BLaER1 treated with 17β-estradiol and CSF1 and Interleukin-3, amounts not matched to agents 10 nM and 100 nM (cell line): Measurements from ENCODE around the gene PPP1R12C.
"Not testable (repeated sequence)": the region's sequence is repeated elsewhere in the genome, so short reads cannot be mapped to it uniquely, and the experiment has no call there.

Source experiments
- H3K27ac ChIP-seq, 11 experiments: shearing (Covaris generic); formaldehyde crosslinking; 2 replicates each; pipeline ENCODE4 v1.8.1; 2022
- H3K27me3 ChIP-seq, 11 experiments: shearing (Covaris generic); formaldehyde crosslinking; 2 replicates each; pipeline ENCODE4 v1.8.1; 2022
- H3K36me3 ChIP-seq, 11 experiments: shearing (Covaris generic); formaldehyde crosslinking; 2 replicates each; pipeline ENCODE4 v1.8.1; 2022
- H3K4me1 ChIP-seq, 10 experiments: shearing (Covaris generic); formaldehyde crosslinking; 2 replicates each; pipeline ENCODE4 v1.8.1; 2022
- H3K4me2 ChIP-seq, 11 experiments: shearing (Covaris generic); formaldehyde crosslinking; 2 replicates each; pipeline ENCODE4 v1.8.1; 2022
- H3K4me3 ChIP-seq, 10 experiments: shearing (Covaris generic); formaldehyde crosslinking; 2 replicates each; pipeline ENCODE4 v1.8.1; 2022
- H3K9ac ChIP-seq, 11 experiments: shearing (Covaris generic); formaldehyde crosslinking; 2 replicates each; pipeline ENCODE4 v1.8.1; 2022
- H3K9me3 ChIP-seq, 11 experiments: shearing (Covaris generic); formaldehyde crosslinking; replicated peaks in 1 of 11; 2 replicates each; pipeline ENCODE4 v1.8.1; 2022
- H4K20me1 ChIP-seq, 11 experiments: shearing (Covaris generic); formaldehyde crosslinking; 2 replicates each; pipeline ENCODE4 v1.8.1; 2022
- Cebpa-rat ChIP-seq, 11 experiments: shearing (Covaris generic); IDR thresholded peaks; 2 replicates each; pipeline ENCODE4 v1.8.1; 2022

Gene PPP1R12C

GRCh38 chr19:55071913-55072312 lies 45.5 kb downstream of the PPP1R12C start:
- TF ChIP-seq Cebpa-rat (IDR thresholded peaks at IDR 0.05), result no peak
- H4K20me1 ChIP-seq, result peaks cover 0 to 9% (median 0%) of the 10 kb centered on the region in 11 experiments; a peak in 2 of 22 replicates
- H3K27ac ChIP-seq, result no peak overlapping the region
- no peak overlapping the region for H3K4me3 ChIP-seq
- peak overlapping the region in 6 of 11 experiments; percentile 22 to 62 (median 57); a peak in 11 of 22 replicates for H3K4me2 ChIP-seq
- peaks cover 0 to 19% (median 12%) of the 10 kb centered on the region in 11 experiments; a peak in 13 of 22 replicates for H3K9me3 ChIP-seq
- peaks cover 33 to 53% (median 49%) of the 10 kb centered on the region in 11 experiments for H3K27me3 ChIP-seq
- H3K9ac ChIP-seq, result no peak overlapping the region
- H3K36me3 ChIP-seq, result no peaks in the 10 kb centered on the region
- peaks cover 11 to 59% (median 35%) of the 10 kb centered on the region in 10 experiments; a peak in 19 of 20 replicates for H3K4me1 ChIP-seq

- Histone ChIP-seq H4K20me1 (peaks cover 0 to 12% (median 0%) of the 10 kb centered on the region in 11 experiments; a peak in 2 of 22 replicates), H3K4me3 (no peak overlapping the region), H3K9ac (no peak overlapping the region), H3K4me1 (peaks cover 11 to 55% (median 35%) of the 10 kb centered on the region in 10 experiments; a peak in 19 of 20 replicates), H3K9me3 (peaks cover 0 to 19% (median 12%) of the 10 kb centered on the region in 11 experiments; a peak in 13 of 22 replicates), H3K27me3 (peaks cover 37 to 60% (median 57%) of the 10 kb centered on the region in 11 experiments), H3K27ac (no peak overlapping the region), H3K36me3 (no peaks in the 10 kb centered on the region), H3K4me2 (peak overlapping the region; percentile 21 to 62 (median 39); a peak in 17 of 22 replicates)
- TF ChIP-seq Cebpa-rat (IDR thresholded peaks at IDR 0.05), result no peak
Measured at GRCh38 chr19:55071129-55071502, 46.3 kb downstream of the PPP1R12C start.

- Histone ChIP-seq H3K9ac (no peak overlapping the region), H3K27me3 (peaks cover 42 to 66% (median 62%) of the 10 kb centered on the region in 11 experiments), H3K36me3 (no peaks in the 10 kb centered on the region), H3K9me3 (peaks cover 0 to 19% (median 12%) of the 10 kb centered on the region in 11 experiments; a peak in 13 of 22 replicates), H4K20me1 (peaks cover 0 to 12% (median 0%) of the 10 kb centered on the region in 11 experiments; a peak in 2 of 22 replicates), H3K4me3 (no peak overlapping the region), H3K27ac (no peak overlapping the region), H3K4me2 (peak overlapping the region in 10 of 11 experiments; percentile 21 to 62 (median 46); a peak in 13 of 22 replicates), H3K4me1 (peaks cover 11 to 50% (median 33%) of the 10 kb centered on the region in 10 experiments; a peak in 19 of 20 replicates)
- TF ChIP-seq Cebpa-rat (IDR thresholded peaks at IDR 0.05), result no peak
Measured at GRCh38 chr19:55070466-55071128, 46.8 kb downstream of the PPP1R12C start.

- Histone ChIP-seq H3K36me3 (no peaks in the 10 kb centered on the region), H4K20me1 (peaks cover 0 to 12% (median 0%) of the 10 kb centered on the region in 11 experiments; a peak in 2 of 22 replicates), H3K27me3 (peaks cover 42 to 73% (median 64%) of the 10 kb centered on the region in 11 experiments), H3K9ac (no peak overlapping the region), H3K4me3 (0 out of 20 replicates have a peak overlapping the region, but pooled peaks of 1 of the 10 experiments have one; percentile 21), H3K27ac (no peak overlapping the region), H3K4me2 (peak overlapping the region in 4 of 11 experiments; percentile 12 to 71 (median 58); a peak in 6 of 22 replicates), H3K9me3 (peaks cover 0 to 19% (median 12%) of the 10 kb centered on the region in 11 experiments; a peak in 13 of 22 replicates), H3K4me1 (peaks cover 11 to 42% (median 25%) of the 10 kb centered on the region in 10 experiments; a peak in 19 of 20 replicates)
- no peak for TF ChIP-seq Cebpa-rat (IDR thresholded peaks at IDR 0.05)
Measured at GRCh38 chr19:55069865-55070197, 47.6 kb downstream of the PPP1R12C start.

- Histone ChIP-seq H3K27me3 (peaks cover 42 to 76% (median 64%) of the 10 kb centered on the region in 11 experiments), H3K9ac (no peak overlapping the region), H3K36me3 (no peaks in the 10 kb centered on the region), H3K4me2 (peak overlapping the region in 8 of 11 experiments; percentile 4 to 71 (median 34); a peak in 12 of 22 replicates), H3K27ac (no peak overlapping the region), H4K20me1 (peaks cover 0 to 12% (median 0%) of the 10 kb centered on the region in 11 experiments; a peak in 3 of 22 replicates), H3K4me3 (peak overlapping the region in 1 of 10 experiments; percentile 21; a peak in 1 of 20 replicates), H3K9me3 (peaks cover 0 to 19% (median 12%) of the 10 kb centered on the region in 11 experiments; a peak in 13 of 22 replicates), H3K4me1 (peaks cover 11 to 41% (median 24%) of the 10 kb centered on the region in 10 experiments; a peak in 19 of 20 replicates)
- TF ChIP-seq Cebpa-rat (IDR thresholded peaks at IDR 0.05), result no peak
Measured at GRCh38 chr19:55068950-55069864, 48.2 kb downstream of the PPP1R12C start.

GRCh38 chr19:55067869-55068268 lies 49.6 kb downstream of the PPP1R12C start:
- peaks cover 0 to 16% (median 7%) of the 10 kb centered on the region in 11 experiments; a peak in 13 of 22 replicates for H3K9me3 ChIP-seq
- peak overlapping the region in 5 of 11 experiments; percentile 29 to 60 (median 56); a peak in 12 of 22 replicates for H3K4me2 ChIP-seq
- H3K4me3 ChIP-seq, result no peak overlapping the region
- H4K20me1 ChIP-seq, result peaks cover 0 to 12% (median 0%) of the 10 kb centered on the region in 11 experiments; a peak in 3 of 22 replicates
- no peak for TF ChIP-seq Cebpa-rat (IDR thresholded peaks at IDR 0.05)
- peaks cover 11 to 41% (median 24%) of the 10 kb centered on the region in 10 experiments; a peak in 19 of 20 replicates for H3K4me1 ChIP-seq
- peaks cover 42 to 76% (median 64%) of the 10 kb centered on the region in 11 experiments for H3K27me3 ChIP-seq
- no peaks in the 10 kb centered on the region for H3K36me3 ChIP-seq
- H3K9ac ChIP-seq, result no peak overlapping the region
- no peak overlapping the region for H3K27ac ChIP-seq

GRCh38 chr19:55066107-55066709 lies 51.2 kb downstream of the PPP1R12C start:
- Histone ChIP-seq H3K27ac (no peak overlapping the region), H3K9ac (no peak overlapping the region), H3K4me1 (peaks cover 19 to 48% (median 30%) of the 10 kb centered on the region in 10 experiments), H4K20me1 (peaks cover 0 to 16% (median 0%) of the 10 kb centered on the region in 11 experiments; a peak in 7 of 22 replicates), H3K4me3 (no peak overlapping the region), H3K9me3 (peaks cover 0 to 12% (median 7%) of the 10 kb centered on the region in 11 experiments; a peak in 12 of 22 replicates), H3K36me3 (no peaks in the 10 kb centered on the region; a peak in 1 of 22 replicates), H3K4me2 (no peak overlapping the region), H3K27me3 (peaks cover 42 to 66% (median 58%) of the 10 kb centered on the region in 11 experiments)
- no peak for TF ChIP-seq Cebpa-rat (IDR thresholded peaks at IDR 0.05)

- Histone ChIP-seq H3K27me3 (peaks cover 39 to 60% (median 51%) of the 10 kb centered on the region in 11 experiments), H3K4me1 (peaks cover 16 to 45% (median 27%) of the 10 kb centered on the region in 10 experiments)
- not testable (repeated sequence) for H3K4me3 ChIP-seq
Measured at GRCh38 chr19:55065516-55065915, 51.9 kb downstream of the PPP1R12C start.

More at GRCh38 chr19:55065516-55065915, 51.9 kb downstream of the PPP1R12C start:
- H3K27ac ChIP-seq, H3K4me2 ChIP-seq, H3K36me3 ChIP-seq, H3K9ac ChIP-seq: not testable (repeated sequence)
- peaks cover 0 to 23% (median 0%) of the 10 kb centered on the region in 11 experiments; a peak in 8 of 22 replicates for H4K20me1 ChIP-seq
- peaks cover 0 to 12% (median 7%) of the 10 kb centered on the region in 11 experiments; a peak in 12 of 22 replicates for H3K9me3 ChIP-seq
